ENCODE results near the gene TRIP13.
"Not testable (repeated sequence)": the region's sequence is repeated elsewhere in the genome, so short reads cannot be mapped to it uniquely, and the experiment has no call there.

TRIP13 gene

DNA sequence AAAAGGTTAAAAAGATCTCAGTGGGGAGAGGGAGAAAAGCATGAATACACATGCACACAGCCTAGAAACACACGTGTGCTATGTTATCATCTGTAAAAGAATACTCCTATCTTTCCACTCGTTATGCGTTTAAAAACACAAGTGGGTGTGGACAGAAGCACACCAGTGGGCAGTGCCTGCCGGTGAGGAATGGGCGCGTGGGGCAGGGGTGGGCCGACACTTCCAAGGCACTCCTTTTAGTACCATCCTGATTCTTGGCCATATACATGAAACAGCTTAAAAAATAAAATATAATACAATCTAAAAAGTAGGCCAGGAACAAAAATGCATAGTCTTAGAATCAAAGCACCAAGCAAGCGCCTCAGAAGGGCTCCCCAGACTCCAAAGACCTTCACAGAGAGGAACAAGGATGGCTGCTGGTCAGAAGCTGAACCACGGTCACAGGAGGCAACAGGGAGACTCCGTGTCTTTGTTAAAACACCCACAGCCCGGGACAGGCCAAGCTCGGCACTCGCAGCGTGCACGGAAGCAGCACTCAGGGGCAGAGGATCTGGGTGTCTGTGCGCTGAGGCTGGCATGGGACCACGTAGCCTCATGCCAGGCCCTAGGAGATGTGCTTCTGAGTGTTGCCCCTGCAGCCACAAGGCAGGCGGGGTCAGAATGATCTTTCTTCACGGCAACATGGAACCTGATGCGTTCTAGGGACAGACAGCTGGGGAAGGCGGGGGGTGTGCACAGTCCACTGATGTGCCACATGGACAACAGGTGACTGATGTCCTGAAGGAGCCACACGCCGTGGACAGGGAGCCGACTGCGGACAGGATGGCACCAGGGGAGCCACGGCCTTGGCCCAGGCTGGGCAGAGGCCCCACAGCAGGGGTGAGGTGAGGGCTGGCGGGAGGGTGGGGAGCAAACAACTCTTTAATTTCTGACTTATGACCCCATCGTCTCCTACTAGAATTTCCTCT is 16.0 kb upstream of the TRIP13 start:
- DNase-seq = no peak

DNA sequence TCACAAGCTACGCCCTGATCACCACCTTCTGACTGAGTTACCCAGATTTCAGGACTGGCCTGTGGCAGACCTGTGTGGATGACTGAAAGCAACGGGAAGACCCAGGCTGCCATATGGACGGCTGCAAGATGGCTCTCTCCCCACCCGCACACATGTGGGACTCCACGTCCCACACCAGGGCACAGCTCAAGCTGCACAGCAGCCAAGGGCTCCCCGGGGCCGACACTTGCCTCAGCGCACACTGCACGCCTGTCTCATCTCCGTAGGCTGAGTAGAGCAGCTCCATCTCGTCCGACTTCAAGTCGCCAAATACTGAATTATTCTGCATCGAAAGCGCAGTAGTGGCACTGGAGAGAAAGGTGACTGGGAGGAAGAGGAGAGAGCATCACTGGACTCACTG is 14.6 kb upstream of the TRIP13 start:
- no peak for DNase-seq

DNA sequence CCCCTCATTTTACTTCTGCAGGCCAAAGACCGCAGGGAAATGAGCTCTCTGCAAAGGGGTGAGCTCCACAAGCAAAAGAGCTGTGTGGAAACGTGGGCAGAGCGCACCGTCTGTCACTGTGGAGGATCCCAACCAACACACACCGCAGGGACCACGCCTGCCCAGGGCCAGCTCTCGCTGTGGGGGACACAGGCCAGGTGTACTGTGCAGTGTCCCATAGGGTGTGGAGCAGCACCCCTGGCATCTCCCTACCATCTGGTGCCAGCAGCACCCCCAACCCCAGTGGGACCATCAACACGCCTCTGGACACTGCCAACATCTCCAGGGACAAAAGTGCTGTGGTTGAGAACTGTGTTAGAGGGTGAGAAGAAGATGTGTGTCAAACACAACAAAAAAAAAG is 14.0 kb upstream of the TRIP13 start:
- not testable (repeated sequence) for DNase-seq

DNA sequence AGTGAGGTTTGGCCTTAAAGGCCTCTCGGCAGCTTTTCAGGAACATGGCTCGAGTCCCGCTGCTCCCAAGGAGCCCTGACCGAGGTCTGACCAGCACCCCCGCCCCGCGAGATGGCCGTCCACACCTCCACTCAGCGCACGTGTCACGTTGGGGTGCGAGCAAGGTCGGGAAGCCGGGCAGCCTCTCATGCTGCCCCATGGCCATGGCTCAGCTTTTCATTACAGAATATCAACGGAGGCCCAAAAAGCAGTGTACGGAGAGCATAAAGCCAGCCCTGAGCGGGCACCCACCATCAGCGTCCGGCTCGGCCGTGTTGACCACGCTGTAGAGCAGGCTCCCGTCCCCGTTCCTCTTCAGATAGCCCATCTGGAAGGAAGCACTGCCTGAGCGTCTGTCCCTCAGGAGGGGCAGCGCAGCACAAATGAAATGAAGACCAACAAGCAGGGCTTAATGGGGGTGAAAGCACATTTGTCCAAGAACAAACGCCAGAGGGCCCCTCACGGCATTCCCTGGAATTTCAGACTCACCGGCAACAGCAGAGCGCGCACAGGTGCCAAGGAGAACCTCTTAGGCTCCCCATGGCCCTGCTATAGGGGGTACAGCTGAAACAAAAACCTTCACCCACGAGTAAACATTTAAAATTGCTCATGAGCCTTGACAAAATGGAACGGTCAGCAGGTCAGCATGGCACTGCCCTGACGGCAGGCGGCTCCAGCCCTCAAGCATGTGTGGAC is 11.7 kb upstream of the TRIP13 start:
- no peak for DNase-seq

DNA sequence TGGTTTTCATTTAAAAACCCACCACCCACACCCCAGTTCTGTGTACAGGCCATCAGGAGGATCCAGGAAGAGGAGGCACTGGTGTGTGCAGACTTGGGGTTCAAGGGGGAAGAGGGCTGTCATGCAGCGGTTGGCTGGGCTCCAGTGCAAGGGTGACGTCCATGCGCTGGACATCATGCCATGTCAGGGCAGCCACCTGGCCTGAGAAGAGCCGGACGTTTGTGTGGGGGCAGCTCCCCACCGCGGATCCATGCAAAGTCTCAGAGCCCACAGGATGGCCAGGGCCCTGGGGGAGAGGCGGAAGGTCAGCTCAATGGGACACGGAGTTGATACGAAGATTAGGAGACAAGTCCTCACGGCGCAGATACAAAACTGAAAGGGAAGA is 11.1 kb upstream of the TRIP13 start:
- no peak for DNase-seq

DNA sequence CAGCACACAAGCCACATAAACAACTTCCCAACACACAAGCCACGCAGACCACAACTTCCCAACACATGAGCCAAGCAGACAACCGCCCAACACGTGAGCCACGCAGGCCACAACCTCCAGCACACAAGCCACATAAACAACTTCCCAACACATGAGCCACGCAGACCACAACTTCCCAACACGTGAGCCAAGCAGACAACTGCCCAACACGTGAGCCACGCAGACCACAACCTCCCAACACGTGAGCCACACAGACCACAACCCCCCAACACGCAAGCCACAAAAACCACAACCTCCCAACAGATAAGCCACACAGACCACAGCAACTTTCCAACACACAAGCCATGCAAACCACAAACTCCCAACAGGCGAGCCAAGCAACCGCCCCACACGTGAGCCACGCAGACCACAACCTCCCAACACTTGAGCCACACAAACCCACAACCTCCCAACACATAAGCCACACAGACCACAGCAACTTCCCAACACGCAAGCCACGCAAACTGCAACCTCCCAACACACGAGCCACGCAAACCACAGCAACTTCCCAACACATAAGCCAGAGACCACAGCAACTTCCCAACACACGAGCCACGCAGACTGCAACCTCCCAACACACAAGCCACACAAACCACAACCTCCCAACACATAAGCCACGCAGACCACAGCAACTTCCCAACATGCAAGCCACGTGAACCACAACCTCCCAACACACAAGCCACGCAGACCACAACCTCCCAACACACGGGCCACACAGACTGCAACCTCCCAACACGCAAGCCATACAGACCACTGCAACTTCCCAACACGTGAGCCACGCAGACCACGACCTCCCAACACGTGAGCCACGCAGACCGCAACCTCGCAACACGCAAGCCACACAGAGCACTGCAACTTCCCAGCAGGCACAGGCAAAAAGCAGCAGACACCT is 10.2 kb upstream of the TRIP13 start:
- DNase-seq = no peak

DNA sequence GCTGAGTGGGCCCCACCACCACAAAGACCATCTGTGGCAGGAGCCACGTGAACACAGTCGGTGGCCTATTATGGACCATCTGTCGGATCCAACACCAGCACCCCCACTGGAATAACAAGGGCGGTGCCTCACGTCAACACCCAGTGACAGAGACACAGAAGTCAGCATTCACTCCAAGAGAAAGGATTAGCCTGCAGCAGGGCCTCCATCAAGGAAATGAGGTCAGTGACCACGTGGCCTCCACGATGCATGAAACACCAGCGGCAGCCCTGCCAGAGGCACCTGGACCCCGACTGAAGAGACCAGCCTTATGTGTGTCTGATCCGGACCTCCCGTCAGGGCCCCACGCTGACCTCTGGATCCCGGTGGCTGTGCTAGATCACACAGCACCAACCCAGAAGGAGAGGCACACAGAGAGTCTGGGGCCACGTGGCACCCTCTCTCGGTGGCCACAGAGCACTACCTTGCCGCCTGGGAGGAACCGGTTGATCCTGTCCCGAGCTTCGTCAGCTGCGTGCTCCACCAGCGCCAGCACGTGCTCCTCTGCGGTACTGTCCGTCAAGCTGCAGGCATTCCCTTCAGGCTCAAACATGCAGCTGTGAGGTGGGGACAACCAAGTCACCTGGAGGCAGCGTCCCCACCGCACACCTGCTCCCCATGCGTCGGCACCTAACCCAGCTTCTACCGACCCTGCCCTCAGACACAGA is 9.1 kb upstream of the TRIP13 start:
- DNase-seq = no peak

DNA sequence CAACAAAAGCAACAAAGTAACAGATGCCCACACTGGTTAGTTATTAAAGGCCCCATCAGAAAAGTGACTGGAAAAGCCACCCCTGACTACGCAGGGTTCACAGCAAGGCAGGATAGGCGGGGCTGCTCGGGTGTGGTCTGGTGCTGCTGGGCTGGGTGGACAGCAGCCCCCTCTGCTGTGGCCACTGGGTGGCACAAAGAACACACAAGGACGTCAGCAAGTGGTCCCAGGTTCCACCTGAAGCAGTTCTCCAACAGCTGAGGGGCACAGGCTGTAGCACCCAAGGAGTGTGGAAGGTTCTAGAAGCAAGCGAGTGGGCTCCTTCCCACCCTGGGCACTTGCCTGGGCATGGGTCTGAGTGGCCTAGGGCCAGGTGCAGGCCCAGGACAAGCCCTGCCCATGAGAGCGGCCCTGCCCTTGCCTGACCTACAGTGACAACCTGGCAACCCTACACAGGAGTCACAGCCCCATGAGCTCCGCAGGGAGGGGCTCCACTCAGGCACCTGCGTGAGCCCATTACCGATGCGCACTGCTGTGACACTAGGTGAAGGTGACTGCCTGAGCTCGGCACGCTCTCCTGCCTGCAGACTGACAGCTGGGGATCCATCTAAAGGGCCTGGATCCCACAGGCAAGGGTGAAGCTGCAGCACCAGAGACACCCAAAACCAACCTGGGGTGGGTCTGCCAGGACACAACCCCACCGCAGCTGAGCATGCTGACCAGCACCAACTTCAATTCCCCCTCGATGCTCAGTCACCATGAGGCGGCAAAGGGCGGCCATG is 8.1 kb upstream of the TRIP13 start:
- no peak for DNase-seq

DNA sequence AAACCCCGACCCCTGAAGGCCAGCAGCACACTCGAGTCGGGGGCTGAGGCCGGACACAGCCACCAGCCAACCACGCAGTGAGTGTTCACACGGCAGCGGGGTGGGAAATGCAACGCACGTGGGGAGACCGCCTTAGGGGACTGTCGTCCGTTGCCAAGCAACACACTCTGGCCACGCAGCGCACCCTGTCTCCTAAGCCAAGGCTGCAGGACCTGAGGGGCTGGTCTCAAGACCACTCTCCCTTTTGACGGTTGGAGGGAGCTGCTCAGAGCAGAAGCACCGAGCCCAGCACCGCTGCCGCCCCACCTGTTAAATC is 7.6 kb upstream of the TRIP13 start:
- DNase-seq = no peak

DNA sequence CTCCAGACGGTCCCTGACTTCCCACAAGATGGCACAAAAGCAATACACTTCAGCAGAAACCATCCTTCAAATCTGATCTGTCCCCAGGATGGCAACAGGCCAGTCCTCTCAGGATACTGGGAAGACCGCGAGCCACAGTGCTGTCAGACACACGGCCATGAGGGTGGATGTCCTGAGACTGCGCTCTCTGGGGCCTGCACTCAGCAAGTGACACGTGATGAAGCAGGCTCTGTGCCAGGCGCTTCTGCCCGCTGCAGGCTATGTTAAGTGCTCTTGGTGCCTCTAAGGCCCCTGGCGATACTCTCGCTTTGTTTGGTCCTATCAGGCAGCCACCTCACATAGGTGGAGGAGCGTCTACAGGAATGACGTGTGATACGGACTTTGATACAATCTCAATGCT is 7.2 kb upstream of the TRIP13 start:
- no peak for DNase-seq

DNA sequence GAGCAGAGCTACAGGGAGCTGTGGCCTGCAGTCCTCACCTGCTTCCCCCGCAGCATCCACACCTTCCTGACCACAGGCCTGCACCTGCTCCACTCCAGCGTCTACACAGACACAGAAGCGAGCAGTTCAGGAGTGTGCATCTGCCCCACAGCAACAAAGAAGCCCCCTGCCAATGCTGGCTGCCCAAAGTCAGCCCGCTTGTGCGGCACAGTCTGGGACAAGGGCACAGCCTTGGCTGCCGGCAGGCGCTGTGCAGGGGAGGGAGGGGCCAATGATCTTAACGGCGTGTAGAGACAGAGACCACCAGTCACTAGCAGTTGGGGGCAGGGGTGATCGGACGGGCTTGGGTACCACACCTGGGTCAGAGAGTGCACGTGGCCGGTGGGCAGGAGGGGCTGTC is 6.6 kb upstream of the TRIP13 start:
- no peak for DNase-seq

DNA sequence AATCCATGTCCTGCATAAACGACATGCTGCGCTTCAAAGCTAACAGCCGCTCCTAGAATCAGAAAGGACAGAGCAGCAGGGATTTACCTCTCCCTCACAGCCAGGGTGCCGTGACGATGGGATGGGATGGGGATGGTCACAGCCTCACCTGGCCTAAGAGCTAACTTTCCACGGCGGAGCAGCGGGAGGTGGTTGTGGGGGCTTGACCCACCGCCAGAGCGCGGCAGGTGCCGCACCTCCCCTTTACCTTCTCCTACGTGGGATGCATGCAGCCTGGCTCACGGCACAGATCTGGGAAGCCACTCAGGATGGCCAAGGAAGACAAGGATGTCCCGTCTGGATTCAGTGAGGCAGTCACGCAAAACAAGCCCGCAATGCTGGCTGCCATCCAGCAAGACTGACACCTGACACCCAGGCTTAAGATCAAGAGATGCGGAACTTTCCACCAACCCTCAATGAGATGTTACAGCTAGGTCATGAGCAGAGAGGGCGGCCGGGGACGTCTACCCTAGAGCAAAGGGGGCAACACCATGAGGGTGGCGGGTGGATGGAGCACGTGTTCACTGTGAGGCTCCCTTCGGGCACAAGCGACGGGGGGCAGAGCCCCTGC is 5.9 kb upstream of the TRIP13 start:
- no peak for DNase-seq

DNA sequence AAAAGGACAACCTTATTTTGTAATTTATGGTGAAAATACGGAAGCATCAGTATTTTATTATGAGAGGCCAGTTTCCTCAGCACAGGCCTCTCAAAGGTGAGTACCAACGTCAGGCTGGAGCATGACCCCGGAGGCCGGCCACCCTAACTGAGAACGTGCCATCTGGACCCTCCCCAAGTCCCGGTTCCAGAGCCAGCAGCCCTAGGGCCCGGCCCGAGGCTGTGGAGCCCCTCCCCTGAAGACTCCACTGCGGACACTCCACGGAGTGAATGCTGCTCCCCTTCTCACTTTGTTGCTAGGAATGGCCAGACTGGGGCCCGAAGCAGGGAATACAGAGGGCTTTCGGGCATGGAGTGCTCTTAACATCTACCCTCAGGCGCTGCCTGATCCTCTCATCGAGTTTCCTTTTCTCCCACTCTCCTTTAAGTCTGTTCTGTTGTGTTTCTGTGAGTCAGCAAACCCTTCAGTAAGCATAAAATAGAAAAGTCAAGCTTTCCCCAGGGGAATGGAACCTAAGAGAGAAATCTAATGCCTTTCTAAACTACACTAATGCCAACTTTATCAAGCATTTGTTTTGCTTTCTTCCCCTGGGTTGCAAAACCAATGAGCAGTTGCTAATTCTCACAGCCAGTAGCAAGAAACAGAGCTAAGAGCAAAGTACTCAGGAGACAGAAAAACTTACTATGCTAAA is 4.6 kb upstream of the TRIP13 start:
- DNase-seq = no peak

DNA sequence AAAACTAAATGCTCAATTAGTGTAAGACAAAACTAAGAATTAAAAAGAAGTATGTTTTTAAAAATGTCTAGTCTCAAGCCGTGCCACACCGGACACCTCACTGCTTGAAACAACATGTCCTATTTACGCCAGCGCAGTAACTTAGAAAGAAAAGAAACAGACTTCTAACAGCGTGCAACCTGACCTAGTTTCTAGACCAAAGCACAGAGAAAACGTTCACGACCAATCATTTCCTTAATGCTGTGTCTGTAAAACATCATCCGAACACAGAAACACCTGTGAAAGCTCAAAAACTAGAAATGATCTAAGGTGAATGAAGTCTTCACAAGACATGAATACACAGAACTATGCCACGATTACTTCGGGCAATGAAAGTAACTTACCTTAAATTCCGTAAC is 4.0 kb upstream of the TRIP13 start:
- DNase-seq = no peak

DNA sequence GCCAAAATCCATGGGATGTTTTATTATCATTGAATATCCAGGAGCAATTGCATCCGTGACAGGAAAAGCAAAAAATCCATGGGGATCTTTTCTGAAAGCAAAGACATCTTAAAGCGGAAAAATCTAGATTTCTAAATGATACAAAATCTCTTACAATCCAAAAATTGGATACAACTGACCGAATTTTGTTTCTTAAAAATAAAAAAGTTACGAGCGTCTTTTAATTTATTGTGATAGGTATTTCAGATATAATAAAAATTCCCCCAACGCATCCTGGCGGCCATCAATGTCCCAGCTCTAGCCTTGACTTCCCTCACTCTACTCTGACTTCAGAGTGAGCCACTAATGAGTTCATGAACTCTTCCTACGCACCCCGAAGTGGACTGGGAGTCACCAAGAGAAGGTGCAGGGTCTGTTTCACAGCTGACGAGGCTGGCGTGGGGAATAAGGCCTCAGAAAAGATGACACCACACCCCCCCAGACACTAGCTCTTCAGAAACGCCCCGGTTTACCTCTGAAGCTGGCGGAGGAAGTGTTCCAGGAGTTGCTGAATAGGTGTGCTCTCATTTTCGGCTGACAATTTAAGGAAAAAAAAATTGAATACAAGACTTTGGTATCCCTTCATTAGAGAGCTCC is 3.5 kb upstream of the TRIP13 start:
- no peak for DNase-seq

DNA sequence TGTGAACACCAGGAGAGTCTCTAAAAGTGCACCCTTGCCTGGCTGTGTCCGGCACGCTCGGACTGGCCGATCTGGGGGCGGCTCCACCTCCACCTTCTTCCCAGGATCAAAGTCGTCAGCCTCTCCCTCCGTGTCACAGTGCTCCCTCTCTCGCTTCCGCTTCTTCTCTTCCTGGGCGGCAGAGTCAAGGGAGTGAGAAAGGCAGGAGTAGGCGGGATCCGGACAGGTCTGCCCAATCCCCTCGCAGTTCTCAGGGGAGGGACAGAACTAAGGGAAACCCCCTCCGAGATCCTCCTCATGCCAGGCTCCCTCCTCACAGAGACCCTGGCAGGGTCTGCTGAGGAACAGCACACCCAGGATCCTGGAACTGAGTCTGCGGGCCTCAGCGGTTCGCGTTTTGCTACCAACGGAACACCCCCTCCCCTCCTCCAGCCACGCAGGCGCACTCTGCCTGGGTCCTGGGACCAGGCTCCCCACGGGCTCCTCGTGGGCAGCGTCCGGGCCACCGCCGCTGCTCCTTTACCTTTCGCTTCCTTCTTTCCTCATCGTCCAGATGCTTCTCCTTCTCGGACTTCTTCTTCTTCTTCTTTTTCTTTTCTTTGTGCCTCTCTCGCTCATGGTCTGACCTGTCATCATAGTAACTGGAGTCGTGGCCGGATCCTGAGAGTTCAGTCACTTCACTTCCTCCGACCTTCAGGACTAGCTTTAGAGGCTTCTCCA is 1.4 kb upstream of the TRIP13 start:
- peak; percentile 75 for DNase-seq

DNA sequence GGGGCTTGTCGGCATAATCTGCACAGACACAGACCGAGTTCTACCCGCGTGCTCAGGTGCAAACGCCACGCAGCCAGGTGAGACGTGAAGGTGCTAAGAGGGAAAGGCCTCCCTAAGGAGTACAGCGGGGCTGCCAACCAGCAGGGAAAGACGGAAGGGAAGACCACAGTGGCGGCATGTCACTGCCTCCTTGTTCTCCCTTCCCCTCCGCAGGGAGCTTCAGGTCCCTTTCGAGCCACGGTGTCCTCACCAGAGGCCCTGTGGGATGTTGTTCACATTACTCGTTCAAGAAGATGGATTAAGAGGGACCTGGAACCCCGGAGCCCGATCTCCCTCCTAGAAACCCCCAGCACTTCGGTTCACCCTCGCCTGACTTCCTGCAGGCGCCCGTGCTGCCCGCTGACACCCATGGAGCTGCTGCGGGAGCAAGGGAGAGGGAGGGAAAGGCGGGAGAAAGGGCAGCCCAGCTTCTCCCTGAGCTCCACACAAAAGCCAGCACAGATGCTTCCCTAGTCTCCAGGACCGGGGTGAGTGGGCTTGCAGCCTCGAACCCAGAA is 769 bp upstream of the TRIP13 start:
- no peak for DNase-seq

DNA sequence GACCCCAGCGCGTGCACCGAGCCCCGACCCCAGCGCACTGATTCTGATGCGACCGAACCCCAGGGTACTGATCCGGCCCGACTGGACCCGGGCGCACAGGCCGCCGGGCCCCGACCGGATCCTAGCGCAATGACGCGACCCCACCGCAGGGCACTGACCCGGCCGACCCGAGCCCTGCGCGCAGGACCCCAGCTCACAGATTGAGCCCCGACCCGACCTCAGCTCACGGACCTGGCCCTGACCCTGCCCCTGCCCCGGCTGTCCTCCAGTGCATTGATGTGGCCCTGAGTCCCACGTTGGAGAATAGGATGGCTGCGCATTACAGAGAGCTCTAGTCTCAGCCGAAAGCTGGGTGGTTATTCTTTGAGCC is 438 bp downstream of the TRIP13 start:
- DNase-seq = no peak

DNA sequence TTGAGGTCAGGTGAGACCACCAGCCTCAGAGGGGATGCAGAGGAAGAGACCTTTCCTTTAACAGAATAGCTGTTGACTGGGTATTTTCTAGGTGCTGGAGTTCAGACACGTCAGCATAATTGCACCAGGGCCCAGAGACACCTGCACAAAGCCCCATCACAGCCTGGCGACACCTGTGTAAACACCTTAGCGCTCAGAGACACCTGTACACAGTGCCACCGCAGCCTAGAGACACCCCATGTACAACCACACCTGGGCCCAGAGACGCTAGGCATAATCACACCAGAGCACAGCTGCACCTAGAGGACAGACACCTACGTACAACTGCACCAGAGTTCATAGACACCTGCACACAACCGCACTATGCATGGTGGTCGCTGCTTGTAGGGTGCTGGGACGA is 1.0 kb downstream of the TRIP13 start:
- DNase-seq = no peak

Data from NCI-H1048 (cell line).